GM23338 (cell line): ENCODE data around the gene MDGA2. TPM values are rescaled to one million over a fixed set of nuclear protein-coding genes. Genes with fewer than 3 reads are reported as not detected.

Source experiments
- ATAC-seq: fragments of 200-7000 bp; cut with Tn5 transposase; 3 replicates; pipeline ENCODE4 v1.9.1; 2020
- DNase-seq: peaks from one replicate; pipeline ENCODE4 v3.0.0-alpha.2; 2015; ENCODE audit warnings: low spot score
- H2AFZ ChIP-seq: fragments of 200-600 bp; sonication (generic); 2 replicates; pipeline ENCODE4 v1.8.0; 2016; ENCODE audit warnings: antibody characterized with exemption, mild to moderate bottlenecking, moderate library complexity
- H3F3A ChIP-seq: fragments of 200-600 bp; sonication (generic); replicated peaks from 2 replicates; pipeline ENCODE4 v1.8.0; 2017; ENCODE audit warnings: antibody characterized with exemption, mixed run types, low read depth
- H3K27ac ChIP-seq: fragments of 200-600 bp; sonication (generic); 2 replicates; pipeline ENCODE4 v1.6.1; 2016; ENCODE audit warnings: low read depth
- H3K27me3 ChIP-seq: fragments of 200-600 bp; sonication (generic); 2 replicates; pipeline ENCODE4 v1.8.0; 2016; ENCODE audit warnings: mild to moderate bottlenecking, mixed run types, moderate library complexity; ENCODE audit not compliant: insufficient read depth
- H3K36me3 ChIP-seq: fragments of 200-600 bp; sonication (generic); 2 replicates; pipeline ENCODE4 v1.8.0; 2016; ENCODE audit warnings: mild to moderate bottlenecking; ENCODE audit not compliant: insufficient read depth
- H3K4me1 ChIP-seq: fragments of 200-600 bp; sonication (generic); 2 replicates; pipeline ENCODE4 v1.8.0; 2016; ENCODE audit warnings: mild to moderate bottlenecking, moderate library complexity; ENCODE audit not compliant: insufficient read depth
- H3K4me2 ChIP-seq: fragments of 200-600 bp; sonication (generic); 2 replicates; pipeline ENCODE4 v1.7.1; 2017; ENCODE audit warnings: mixed run types
- H3K4me3 ChIP-seq: fragments of 200-600 bp; sonication (generic); 2 replicates; pipeline ENCODE4 v1.6.1; 2016; ENCODE audit warnings: mixed run types
- H3K79me2 ChIP-seq: fragments of 200-600 bp; sonication (generic); replicated peaks from 2 replicates; pipeline ENCODE4 v1.8.0; 2017; ENCODE audit warnings: mild to moderate bottlenecking; ENCODE audit not compliant: insufficient read depth
- H3K9me2 ChIP-seq: fragments of 200-600 bp; sonication (generic); 2 replicates; pipeline ENCODE4 v1.8.0; 2017; ENCODE audit not compliant: insufficient read depth
- H4K20me1 ChIP-seq: fragments of 200-600 bp; sonication (generic); replicated peaks from 2 replicates; pipeline ENCODE4 v1.8.0; 2017; ENCODE audit warnings: mild to moderate bottlenecking; ENCODE audit not compliant: insufficient read depth
- H3K27ac Mint-ChIP-seq: 2 replicates; pipeline ENCODE4 v1.8.0; 2020; ENCODE audit warnings: inconsistent platforms, mild to moderate bottlenecking, moderate library complexity, mixed read lengths
- H3K27me3 Mint-ChIP-seq: 3 replicates; pipeline ENCODE4 v1.8.0; 2022; ENCODE audit warnings: low read depth, mild to moderate bottlenecking, moderate library complexity, mixed read lengths, inconsistent platforms; ENCODE audit not compliant: insufficient read depth, poor library complexity
- H3K36me3 Mint-ChIP-seq: 3 replicates; pipeline ENCODE4 v1.8.0; 2021; ENCODE audit warnings: low read depth, mild to moderate bottlenecking, inconsistent platforms, moderate library complexity, mixed read lengths
- H3K4me1 Mint-ChIP-seq: 3 replicates; pipeline ENCODE4 v1.8.0; 2020; ENCODE audit warnings: mild to moderate bottlenecking, inconsistent platforms, mixed read lengths
- H3K4me3 Mint-ChIP-seq: 3 replicates; pipeline ENCODE4 v1.8.0; 2021; ENCODE audit warnings: moderate library complexity, mild to moderate bottlenecking, inconsistent platforms, mixed read lengths
- H3K9me3 Mint-ChIP-seq: 3 replicates; pipeline ENCODE4 v1.8.0; 2020; ENCODE audit warnings: moderate library complexity, mild to moderate bottlenecking, inconsistent platforms, mixed read lengths
- CREB1 ChIP-seq: fragments of 250-450 bp; sonication (Bioruptor Pico); IDR thresholded peaks from 2 replicates; pipeline ENCODE4 v1.5.0; 2020; ENCODE audit warnings: low read depth, mild to moderate bottlenecking, moderate library complexity
- EZH2 ChIP-seq: fragments of 200-600 bp; sonication (generic); IDR thresholded peaks from one replicate; pipeline ENCODE4 v1.8.0; 2017; ENCODE audit warnings: antibody characterized with exemption, mild to moderate bottlenecking, low read depth; ENCODE audit not compliant: unreplicated experiment
- EZH2phosphoT487 ChIP-seq: fragments of 200-600 bp; sonication (generic); IDR thresholded peaks from one replicate; pipeline ENCODE4 v1.8.1; 2018; ENCODE audit warnings: antibody characterized with exemption; ENCODE audit not compliant: unreplicated experiment
- JUNB ChIP-seq: IDR thresholded peaks from one replicate; pipeline ENCODE4 v1.6.1; 2016; ENCODE audit warnings: antibody characterized with exemption; ENCODE audit not compliant: unreplicated experiment
- NANOG ChIP-seq: IDR thresholded peaks from 2 replicates; pipeline ENCODE4 v1.6.1; 2016; ENCODE audit warnings: antibody characterized with exemption, borderline replicate concordance
- POLR2AphosphoS5 ChIP-seq: IDR thresholded peaks from 2 replicates; pipeline ENCODE4 v1.6.1; 2016; ENCODE audit warnings: antibody characterized with exemption, low read depth
- STAT1 ChIP-seq: IDR thresholded peaks from one replicate; pipeline ENCODE4 v1.6.1; 2016; ENCODE audit warnings: antibody characterized with exemption; ENCODE audit not compliant: unreplicated experiment
- ZNF114 ChIP-seq: fragments of 250-450 bp; sonication (Bioruptor Pico); IDR thresholded peaks from 2 replicates; pipeline ENCODE4 v1.5.0; 2020; ENCODE audit warnings: mild to moderate bottlenecking, moderate library complexity
- ZNF331 ChIP-seq: fragments of 250-450 bp; sonication (Bioruptor Pico); IDR thresholded peaks from 2 replicates; pipeline ENCODE4 v1.5.0; 2020; ENCODE audit warnings: low read depth, mild to moderate bottlenecking, moderate library complexity
- polyA plus RNA-seq: library from polyadenylated mRNA; unstranded; fragments of >200 nt; fragmentation: Nextera tagmentation; extraction: Ambion mirVana; gene quantifications from 2 replicates; pipeline ENCODE4 v1.2.1, GENCODE V29; 2016
- total RNA-seq: library from RNA; depleted of rRNA; stranded (reverse); fragments of >200 nt; shearing (Covaris generic); gene quantifications from 2 replicates; pipeline ENCODE4 v1.2.3, GENCODE V29; 2014
- TF ChIP-seq, protein P1 (sequence below), 2 experiments: fragments of 200-600 bp in 1 of 2; sonication (generic) in 1 of 2; conservative IDR thresholded peaks; 2 replicates each; pipeline versions ENCODE4 v1.5.1 to v1.6.1; 2016 to 2017; ENCODE audit warnings: antibody characterized with exemption in 2 of 2, low read depth in 2 of 2, mild to moderate bottlenecking in 2 of 2, moderate library complexity in 1 of 2
- TF ChIP-seq, protein P2 (sequence below): fragments of 250-450 bp; sonication (Bioruptor Pico); IDR thresholded peaks from 2 replicates; pipeline ENCODE4 v1.5.0; 2020; ENCODE audit warnings: mild to moderate bottlenecking, moderate library complexity
- TF ChIP-seq, protein P3 (sequence below): IDR thresholded peaks from 2 replicates; pipeline ENCODE4 v1.6.1; 2016; ENCODE audit warnings: antibody characterized with exemption
- TF ChIP-seq, protein P4 (sequence below): IDR thresholded peaks from one replicate; pipeline ENCODE4 v1.6.1; 2018; ENCODE audit warnings: antibody characterized with exemption; ENCODE audit not compliant: unreplicated experiment

MDGA2 gene
- total and polyA plus RNA-seq, 2 experiments from 2014 or later: 0.68 to 1.7 TPM

DNA sequence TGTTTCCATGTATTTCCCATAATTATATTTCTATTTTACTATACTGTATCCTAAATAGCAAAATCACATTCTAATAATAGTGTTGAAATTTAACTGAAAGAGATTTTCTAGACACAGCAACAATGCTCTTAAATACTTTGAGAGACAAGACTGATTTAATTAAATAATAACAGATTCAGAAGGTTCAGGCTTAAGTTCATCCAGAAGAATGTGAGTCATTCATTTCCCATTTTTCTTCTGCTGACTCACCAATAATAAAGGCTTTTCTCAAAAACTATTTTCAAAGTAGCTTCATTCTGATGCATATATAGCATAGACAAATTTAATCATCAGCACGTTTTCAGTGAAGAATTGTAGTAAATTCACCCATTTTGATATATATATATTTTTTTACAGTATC lies 481.4 kb downstream of the MDGA2 start:
- H3K4me2 ChIP-seq: no peak overlapping the region
- DNase-seq (no peak), ATAC-seq (no peak)
- H3K4me3 ChIP-seq: no peak overlapping the region
- H3K4me1 ChIP-seq: no peaks in the 10 kb centered on the region
- Mint-ChIP-seq H3K4me3 (no peak overlapping the region), H3K9me3 (no peaks in the 10 kb centered on the region), H3K27ac (no peak overlapping the region), H3K27me3 (no peaks in the 10 kb centered on the region), H3K4me1 (peaks cover 6% of the 10 kb centered on the region; the same call in 2 of the 3 replicates), H3K36me3 (no peaks in the 10 kb centered on the region)
- H3K79me2 ChIP-seq: no peaks in the 10 kb centered on the region
- no peak overlapping the region for H3K27ac ChIP-seq
- no peaks in the 10 kb centered on the region for H4K20me1 ChIP-seq
- H3K9me2 ChIP-seq: no peaks in the 10 kb centered on the region
- H3K27me3 ChIP-seq: no peaks in the 10 kb centered on the region
- no peaks in the 10 kb centered on the region for H3K36me3 ChIP-seq
- no peak overlapping the region for H2AFZ ChIP-seq
- TF ChIP-seq ZNF114 (CRISPR knock-in tag) (no peak), ZNF331 (CRISPR knock-in tag) (no peak), CREB1 (CRISPR knock-in tag) (no peak), JUNB (no peak), NANOG (no peak), EZH2phosphoT487 (no peak), EZH2 (no peak), STAT1 (no peak), POLR2AphosphoS5 (no peak)
- TF ChIP-seq, protein P1, sequence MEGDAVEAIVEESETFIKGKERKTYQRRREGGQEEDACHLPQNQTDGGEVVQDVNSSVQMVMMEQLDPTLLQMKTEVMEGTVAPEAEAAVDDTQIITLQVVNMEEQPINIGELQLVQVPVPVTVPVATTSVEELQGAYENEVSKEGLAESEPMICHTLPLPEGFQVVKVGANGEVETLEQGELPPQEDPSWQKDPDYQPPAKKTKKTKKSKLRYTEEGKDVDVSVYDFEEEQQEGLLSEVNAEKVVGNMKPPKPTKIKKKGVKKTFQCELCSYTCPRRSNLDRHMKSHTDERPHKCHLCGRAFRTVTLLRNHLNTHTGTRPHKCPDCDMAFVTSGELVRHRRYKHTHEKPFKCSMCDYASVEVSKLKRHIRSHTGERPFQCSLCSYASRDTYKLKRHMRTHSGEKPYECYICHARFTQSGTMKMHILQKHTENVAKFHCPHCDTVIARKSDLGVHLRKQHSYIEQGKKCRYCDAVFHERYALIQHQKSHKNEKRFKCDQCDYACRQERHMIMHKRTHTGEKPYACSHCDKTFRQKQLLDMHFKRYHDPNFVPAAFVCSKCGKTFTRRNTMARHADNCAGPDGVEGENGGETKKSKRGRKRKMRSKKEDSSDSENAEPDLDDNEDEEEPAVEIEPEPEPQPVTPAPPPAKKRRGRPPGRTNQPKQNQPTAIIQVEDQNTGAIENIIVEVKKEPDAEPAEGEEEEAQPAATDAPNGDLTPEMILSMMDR (conservative IDR thresholded peaks at IDR 0.05; ENCODE audit: low read depth in 2 of 2): no peak
- TF ChIP-seq, protein P2, sequence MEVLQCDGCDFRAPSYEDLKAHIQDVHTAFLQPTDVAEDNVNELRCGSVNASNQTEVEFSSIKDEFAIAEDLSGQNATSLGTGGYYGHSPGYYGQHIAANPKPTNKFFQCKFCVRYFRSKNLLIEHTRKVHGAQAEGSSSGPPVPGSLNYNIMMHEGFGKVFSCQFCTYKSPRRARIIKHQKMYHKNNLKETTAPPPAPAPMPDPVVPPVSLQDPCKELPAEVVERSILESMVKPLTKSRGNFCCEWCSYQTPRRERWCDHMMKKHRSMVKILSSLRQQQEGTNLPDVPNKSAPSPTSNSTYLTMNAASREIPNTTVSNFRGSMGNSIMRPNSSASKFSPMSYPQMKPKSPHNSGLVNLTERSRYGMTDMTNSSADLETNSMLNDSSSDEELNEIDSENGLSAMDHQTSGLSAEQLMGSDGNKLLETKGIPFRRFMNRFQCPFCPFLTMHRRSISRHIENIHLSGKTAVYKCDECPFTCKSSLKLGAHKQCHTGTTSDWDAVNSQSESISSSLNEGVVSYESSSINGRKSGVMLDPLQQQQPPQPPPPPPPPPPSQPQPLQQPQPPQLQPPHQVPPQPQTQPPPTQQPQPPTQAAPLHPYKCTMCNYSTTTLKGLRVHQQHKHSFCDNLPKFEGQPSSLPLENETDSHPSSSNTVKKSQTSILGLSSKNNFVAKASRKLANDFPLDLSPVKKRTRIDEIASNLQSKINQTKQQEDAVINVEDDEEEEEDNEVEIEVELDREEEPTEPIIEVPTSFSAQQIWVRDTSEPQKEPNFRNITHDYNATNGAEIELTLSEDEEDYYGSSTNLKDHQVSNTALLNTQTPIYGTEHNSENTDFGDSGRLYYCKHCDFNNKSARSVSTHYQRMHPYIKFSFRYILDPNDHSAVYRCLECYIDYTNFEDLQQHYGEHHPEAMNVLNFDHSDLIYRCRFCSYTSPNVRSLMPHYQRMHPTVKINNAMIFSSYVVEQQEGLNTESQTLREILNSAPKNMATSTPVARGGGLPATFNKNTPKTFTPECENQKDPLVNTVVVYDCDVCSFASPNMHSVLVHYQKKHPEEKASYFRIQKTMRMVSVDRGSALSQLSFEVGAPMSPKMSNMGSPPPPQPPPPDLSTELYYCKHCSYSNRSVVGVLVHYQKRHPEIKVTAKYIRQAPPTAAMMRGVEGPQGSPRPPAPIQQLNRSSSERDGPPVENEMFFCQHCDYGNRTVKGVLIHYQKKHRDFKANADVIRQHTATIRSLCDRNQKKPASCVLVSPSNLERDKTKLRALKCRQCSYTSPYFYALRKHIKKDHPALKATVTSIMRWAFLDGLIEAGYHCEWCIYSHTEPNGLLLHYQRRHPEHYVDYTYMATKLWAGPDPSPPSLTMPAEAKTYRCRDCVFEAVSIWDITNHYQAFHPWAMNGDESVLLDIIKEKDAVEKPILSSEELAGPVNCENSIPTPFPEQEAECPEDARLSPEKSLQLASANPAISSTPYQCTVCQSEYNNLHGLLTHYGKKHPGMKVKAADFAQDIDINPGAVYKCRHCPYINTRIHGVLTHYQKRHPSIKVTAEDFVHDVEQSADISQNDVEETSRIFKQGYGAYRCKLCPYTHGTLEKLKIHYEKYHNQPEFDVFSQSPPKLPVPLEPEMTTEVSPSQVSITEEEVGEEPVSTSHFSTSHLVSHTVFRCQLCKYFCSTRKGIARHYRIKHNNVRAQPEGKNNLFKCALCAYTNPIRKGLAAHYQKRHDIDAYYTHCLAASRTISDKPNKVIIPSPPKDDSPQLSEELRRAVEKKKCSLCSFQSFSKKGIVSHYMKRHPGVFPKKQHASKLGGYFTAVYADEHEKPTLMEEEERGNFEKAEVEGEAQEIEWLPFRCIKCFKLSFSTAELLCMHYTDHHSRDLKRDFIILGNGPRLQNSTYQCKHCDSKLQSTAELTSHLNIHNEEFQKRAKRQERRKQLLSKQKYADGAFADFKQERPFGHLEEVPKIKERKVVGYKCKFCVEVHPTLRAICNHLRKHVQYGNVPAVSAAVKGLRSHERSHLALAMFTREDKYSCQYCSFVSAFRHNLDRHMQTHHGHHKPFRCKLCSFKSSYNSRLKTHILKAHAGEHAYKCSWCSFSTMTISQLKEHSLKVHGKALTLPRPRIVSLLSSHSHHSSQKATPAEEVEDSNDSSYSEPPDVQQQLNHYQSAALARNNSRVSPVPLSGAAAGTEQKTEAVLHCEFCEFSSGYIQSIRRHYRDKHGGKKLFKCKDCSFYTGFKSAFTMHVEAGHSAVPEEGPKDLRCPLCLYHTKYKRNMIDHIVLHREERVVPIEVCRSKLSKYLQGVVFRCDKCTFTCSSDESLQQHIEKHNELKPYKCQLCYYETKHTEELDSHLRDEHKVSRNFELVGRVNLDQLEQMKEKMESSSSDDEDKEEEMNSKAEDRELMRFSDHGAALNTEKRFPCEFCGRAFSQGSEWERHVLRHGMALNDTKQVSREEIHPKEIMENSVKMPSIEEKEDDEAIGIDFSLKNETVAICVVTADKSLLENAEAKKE (CRISPR knock-in tag): no peak
- TF ChIP-seq, protein P3, sequence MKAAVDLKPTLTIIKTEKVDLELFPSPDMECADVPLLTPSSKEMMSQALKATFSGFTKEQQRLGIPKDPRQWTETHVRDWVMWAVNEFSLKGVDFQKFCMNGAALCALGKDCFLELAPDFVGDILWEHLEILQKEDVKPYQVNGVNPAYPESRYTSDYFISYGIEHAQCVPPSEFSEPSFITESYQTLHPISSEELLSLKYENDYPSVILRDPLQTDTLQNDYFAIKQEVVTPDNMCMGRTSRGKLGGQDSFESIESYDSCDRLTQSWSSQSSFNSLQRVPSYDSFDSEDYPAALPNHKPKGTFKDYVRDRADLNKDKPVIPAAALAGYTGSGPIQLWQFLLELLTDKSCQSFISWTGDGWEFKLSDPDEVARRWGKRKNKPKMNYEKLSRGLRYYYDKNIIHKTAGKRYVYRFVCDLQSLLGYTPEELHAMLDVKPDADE: no peak
- TF ChIP-seq, protein P4, sequence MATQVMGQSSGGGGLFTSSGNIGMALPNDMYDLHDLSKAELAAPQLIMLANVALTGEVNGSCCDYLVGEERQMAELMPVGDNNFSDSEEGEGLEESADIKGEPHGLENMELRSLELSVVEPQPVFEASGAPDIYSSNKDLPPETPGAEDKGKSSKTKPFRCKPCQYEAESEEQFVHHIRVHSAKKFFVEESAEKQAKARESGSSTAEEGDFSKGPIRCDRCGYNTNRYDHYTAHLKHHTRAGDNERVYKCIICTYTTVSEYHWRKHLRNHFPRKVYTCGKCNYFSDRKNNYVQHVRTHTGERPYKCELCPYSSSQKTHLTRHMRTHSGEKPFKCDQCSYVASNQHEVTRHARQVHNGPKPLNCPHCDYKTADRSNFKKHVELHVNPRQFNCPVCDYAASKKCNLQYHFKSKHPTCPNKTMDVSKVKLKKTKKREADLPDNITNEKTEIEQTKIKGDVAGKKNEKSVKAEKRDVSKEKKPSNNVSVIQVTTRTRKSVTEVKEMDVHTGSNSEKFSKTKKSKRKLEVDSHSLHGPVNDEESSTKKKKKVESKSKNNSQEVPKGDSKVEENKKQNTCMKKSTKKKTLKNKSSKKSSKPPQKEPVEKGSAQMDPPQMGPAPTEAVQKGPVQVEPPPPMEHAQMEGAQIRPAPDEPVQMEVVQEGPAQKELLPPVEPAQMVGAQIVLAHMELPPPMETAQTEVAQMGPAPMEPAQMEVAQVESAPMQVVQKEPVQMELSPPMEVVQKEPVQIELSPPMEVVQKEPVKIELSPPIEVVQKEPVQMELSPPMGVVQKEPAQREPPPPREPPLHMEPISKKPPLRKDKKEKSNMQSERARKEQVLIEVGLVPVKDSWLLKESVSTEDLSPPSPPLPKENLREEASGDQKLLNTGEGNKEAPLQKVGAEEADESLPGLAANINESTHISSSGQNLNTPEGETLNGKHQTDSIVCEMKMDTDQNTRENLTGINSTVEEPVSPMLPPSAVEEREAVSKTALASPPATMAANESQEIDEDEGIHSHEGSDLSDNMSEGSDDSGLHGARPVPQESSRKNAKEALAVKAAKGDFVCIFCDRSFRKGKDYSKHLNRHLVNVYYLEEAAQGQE: no peak
- H3F3A ChIP-seq: no peaks in the 10 kb centered on the region
